ENCODE results near the gene RAD18. TPM values are rescaled to one million over a fixed set of nuclear protein-coding genes. Genes with fewer than 3 reads are reported as not detected.

Gene RAD18
- total and polyA plus RNA-seq, 11 donors: 0.76 to 6.1 (median 2.5) TPM

DNA sequence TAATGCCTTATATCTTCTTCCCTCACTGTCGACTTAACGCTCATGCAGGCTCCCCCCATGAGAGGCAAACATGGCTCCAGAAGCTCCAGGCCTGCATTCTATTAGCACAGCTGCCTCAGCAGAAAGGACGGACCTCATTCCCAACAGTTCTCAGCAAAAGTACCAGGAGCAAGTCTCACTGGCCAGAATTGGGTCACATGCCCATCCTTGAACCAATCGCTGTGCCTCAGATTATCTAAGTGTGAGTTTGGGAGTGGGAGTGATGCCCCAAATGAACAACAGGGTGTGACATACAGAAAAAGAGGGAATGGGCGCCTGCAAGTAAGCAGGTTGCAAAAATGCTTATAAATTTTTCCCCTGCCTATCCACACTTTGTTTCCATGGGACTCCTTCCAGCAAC lies 4.3 kb upstream of the RAD18 start:
- H3K27ac ChIP-seq: no peak overlapping the region
- no peak for TF ChIP-seq POLR2A (IDR thresholded peaks at IDR 0.05)
- TF ChIP-seq, protein P1, sequence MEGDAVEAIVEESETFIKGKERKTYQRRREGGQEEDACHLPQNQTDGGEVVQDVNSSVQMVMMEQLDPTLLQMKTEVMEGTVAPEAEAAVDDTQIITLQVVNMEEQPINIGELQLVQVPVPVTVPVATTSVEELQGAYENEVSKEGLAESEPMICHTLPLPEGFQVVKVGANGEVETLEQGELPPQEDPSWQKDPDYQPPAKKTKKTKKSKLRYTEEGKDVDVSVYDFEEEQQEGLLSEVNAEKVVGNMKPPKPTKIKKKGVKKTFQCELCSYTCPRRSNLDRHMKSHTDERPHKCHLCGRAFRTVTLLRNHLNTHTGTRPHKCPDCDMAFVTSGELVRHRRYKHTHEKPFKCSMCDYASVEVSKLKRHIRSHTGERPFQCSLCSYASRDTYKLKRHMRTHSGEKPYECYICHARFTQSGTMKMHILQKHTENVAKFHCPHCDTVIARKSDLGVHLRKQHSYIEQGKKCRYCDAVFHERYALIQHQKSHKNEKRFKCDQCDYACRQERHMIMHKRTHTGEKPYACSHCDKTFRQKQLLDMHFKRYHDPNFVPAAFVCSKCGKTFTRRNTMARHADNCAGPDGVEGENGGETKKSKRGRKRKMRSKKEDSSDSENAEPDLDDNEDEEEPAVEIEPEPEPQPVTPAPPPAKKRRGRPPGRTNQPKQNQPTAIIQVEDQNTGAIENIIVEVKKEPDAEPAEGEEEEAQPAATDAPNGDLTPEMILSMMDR (IDR thresholded peaks at IDR 0.05): no peak
- intact Hi-C loops (cut with DNase I): loop anchor here in 1 of 10 donors (10.0 kb wide), 1 partner anchor 203 kb away; the partner anchor contains the start of gene OXTR
- no peaks in the 10 kb centered on the region for H3K9me3 ChIP-seq
- no peak overlapping the region for H3K4me3 ChIP-seq
- WGBS, 4 donors: 79 to 90% (median 83%) methylated on average over 5 of the region's 5 CpGs
- no peak for DNase-seq
- no peak for ATAC-seq
- peaks cover 0 to 6% (median 0%) of the 10 kb centered on the region in 9 donors for H3K27me3 ChIP-seq
- no peaks in the 10 kb centered on the region for H3K36me3 ChIP-seq
- H3K4me1 ChIP-seq: peaks cover 0 to 11% (median 7%) of the 10 kb centered on the region in 12 donors

DNA sequence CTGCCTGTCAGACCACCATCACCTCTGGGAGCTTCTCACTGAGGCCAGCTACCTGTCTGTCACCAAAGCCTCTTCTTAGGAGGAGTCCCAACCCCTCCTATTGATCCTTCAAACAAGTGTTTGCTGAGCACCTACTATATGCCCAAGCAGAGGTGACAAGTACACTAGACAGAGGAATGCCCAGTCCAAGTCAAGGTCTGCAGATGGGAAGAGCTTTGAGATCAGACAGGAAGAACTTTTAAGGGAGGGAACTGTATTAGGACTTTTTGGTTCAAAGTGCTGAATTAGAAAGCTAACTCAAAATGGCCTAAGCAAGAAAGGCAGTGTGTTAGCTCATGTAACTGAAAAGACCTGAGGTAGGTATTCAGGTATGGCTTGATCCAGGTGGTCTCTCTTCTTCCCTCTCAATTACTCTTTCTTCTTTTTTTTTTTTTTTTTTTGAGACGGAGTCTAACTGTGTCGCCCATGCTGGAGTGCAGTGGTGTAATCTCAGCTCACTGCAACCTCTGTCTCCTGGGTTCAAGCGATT lies 3.6 kb upstream of the RAD18 start:
- no peak for TF ChIP-seq POLR2A (IDR thresholded peaks at IDR 0.05)
- TF ChIP-seq, protein P1 (IDR thresholded peaks at IDR 0.05): no peak
- intact Hi-C loops (cut with DNase I): loop anchor here in 1 of 10 donors (10.0 kb wide), 1 partner anchor 202 kb away; the partner anchor contains the start of gene OXTR
- 65 to 95% (median 77%) methylated on average over 3 of the region's 3 CpGs for WGBS, 4 donors
- no peak overlapping the region for H3K4me3 ChIP-seq
- peaks cover 0 to 6% (median 0%) of the 10 kb centered on the region in 9 donors for H3K27me3 ChIP-seq
- H3K4me1 ChIP-seq: peaks cover 0 to 18% (median 11%) of the 10 kb centered on the region in 12 donors
- no peak for DNase-seq
- H3K36me3 ChIP-seq: no peaks in the 10 kb centered on the region
- no peaks in the 10 kb centered on the region for H3K9me3 ChIP-seq
- H3K27ac ChIP-seq: no peak overlapping the region
- ATAC-seq: no peak

DNA sequence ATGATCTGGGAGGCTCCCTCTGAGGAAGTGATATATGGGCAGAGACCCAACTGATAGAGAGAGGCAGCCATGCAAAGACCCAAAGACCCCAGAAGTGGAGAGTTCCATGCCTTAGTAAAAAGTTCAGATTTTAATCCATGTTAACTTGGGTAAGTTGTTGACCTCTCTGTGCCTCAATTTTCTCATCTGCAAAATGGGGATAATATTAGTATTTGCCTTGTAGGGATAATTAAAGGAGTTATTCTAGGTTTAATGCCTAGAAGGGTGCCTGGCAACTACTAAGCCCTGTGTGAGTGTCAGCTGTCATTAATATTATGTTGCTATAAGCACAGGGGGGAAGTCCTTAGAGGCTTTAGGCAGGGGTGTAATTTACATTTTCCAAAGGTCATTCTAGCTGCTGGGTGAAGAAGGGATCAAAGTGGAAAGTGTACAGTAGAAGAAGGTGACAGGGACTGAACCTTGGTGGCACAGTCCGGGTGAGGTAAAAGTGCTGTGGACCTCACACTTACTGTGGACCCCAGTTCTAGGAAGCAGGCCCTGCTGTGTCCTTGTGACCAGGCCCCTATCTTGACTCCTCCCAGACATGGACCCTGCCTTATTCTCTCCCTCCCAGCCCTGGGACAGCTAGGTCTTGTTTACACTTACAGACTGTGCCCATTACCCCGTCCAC lies 3.0 kb upstream of the RAD18 start:
- 72 to 93% (median 90%) methylated on average over 2 of the region's 2 CpGs for WGBS, 4 donors
- peaks cover 0 to 6% (median 0%) of the 10 kb centered on the region in 9 donors for H3K27me3 ChIP-seq
- H3K4me3 ChIP-seq: no peak overlapping the region
- intact Hi-C loops (cut with DNase I): loop anchor here in 1 of 10 donors (10.0 kb wide), 1 partner anchor 201 kb away; the partner anchor contains the start of gene OXTR
- DNase-seq (no peak), ATAC-seq (no peak)
- H3K9me3 ChIP-seq: no peaks in the 10 kb centered on the region
- no peaks in the 10 kb centered on the region for H3K36me3 ChIP-seq
- H3K27ac ChIP-seq: no peak overlapping the region
- peaks cover 0 to 19% (median 11%) of the 10 kb centered on the region in 12 donors for H3K4me1 ChIP-seq
- TF ChIP-seq POLR2A (IDR thresholded peaks at IDR 0.05): no peak
- TF ChIP-seq, protein P1 (IDR thresholded peaks at IDR 0.05): no peak
